ENCODE results near the gene ANXA5.

Gene ANXA5

GRCh38 chr4:121656269-121656641 is 40.5 kb downstream of the ANXA5 start:
- Histone ChIP-seq H3K4me1 (ENCODE audit: insufficient read depth, low read length, severe bottlenecking) (no peaks in the 10 kb centered on the region), H3K4me3 (ENCODE audit: low read depth, low read length, poor library complexity, severe bottlenecking) (no peak overlapping the region), H3K9me3 (ENCODE audit: low read length) (no peaks in the 10 kb centered on the region), H2AFZ (ENCODE audit: low read length) (no peak overlapping the region), H3K4me2 (ENCODE audit: low read length) (no peak overlapping the region), H3K27ac (ENCODE audit: low read depth, low read length, poor library complexity, severe bottlenecking) (no peak overlapping the region), H4K20me1 (ENCODE audit: insufficient read depth, low read length) (no peaks in the 10 kb centered on the region), H3K9ac (ENCODE audit: low read length) (no peak overlapping the region), H3K79me2 (ENCODE audit: insufficient read depth, low read length) (no peaks in the 10 kb centered on the region), H3K9me2 (ENCODE audit: low read depth, low read length) (no peaks in the 10 kb centered on the region), H3F3A (ENCODE audit: insufficient read depth, low read length) (no peaks in the 10 kb centered on the region), H3K27me3 (ENCODE audit: insufficient read depth, low read length) (0 out of 2 replicates have a peak, but pooled peaks cover 4% of the 10 kb centered on the region), H3K36me3 (ENCODE audit: insufficient read depth, low read length) (no peaks in the 10 kb centered on the region)
- TF ChIP-seq EZH2 (IDR thresholded peaks at IDR 0.05; ENCODE audit: borderline replicate concordance, low read length) (no peak), CTCF (IDR thresholded peaks at IDR 0.05; ENCODE audit: low read length) (peak; percentile 56)

- no peak overlapping the region for H3K9ac ChIP-seq (ENCODE audit: low read length)
- H2AFZ ChIP-seq (ENCODE audit: low read length): no peak overlapping the region
- TF ChIP-seq CTCF (IDR thresholded peaks at IDR 0.05; ENCODE audit: low read length) (no peak), EZH2 (IDR thresholded peaks at IDR 0.05; ENCODE audit: borderline replicate concordance, low read length) (no peak)
- H3K4me2 ChIP-seq (ENCODE audit: low read length): no peak overlapping the region
- H3K9me3 ChIP-seq (ENCODE audit: low read length): no peaks in the 10 kb centered on the region
- H3K36me3 ChIP-seq (ENCODE audit: insufficient read depth, low read length): no peaks in the 10 kb centered on the region
- no peaks in the 10 kb centered on the region for H3K79me2 ChIP-seq (ENCODE audit: insufficient read depth, low read length)
- no peak overlapping the region for H3K4me3 ChIP-seq (ENCODE audit: low read depth, low read length, poor library complexity, severe bottlenecking)
- H3F3A ChIP-seq (ENCODE audit: insufficient read depth, low read length): no peaks in the 10 kb centered on the region
- H3K4me1 ChIP-seq (ENCODE audit: insufficient read depth, low read length, severe bottlenecking): no peaks in the 10 kb centered on the region
- no peaks in the 10 kb centered on the region for H4K20me1 ChIP-seq (ENCODE audit: insufficient read depth, low read length)
- no peak overlapping the region for H3K27ac ChIP-seq (ENCODE audit: low read depth, low read length, poor library complexity, severe bottlenecking)
- 0 out of 2 replicates have a peak, but pooled peaks cover 4% of the 10 kb centered on the region for H3K27me3 ChIP-seq (ENCODE audit: insufficient read depth, low read length)
- no peaks in the 10 kb centered on the region for H3K9me2 ChIP-seq (ENCODE audit: low read depth, low read length)
Observed at GRCh38 chr4:121655320-121656268, 41.2 kb downstream of the ANXA5 start.

- H3K9me2 ChIP-seq (ENCODE audit: low read depth, low read length): no peaks in the 10 kb centered on the region
- H3K4me1 ChIP-seq (ENCODE audit: insufficient read depth, low read length, severe bottlenecking): no peaks in the 10 kb centered on the region
- H3K9me3 ChIP-seq (ENCODE audit: low read length): no peaks in the 10 kb centered on the region
- H3K79me2 ChIP-seq (ENCODE audit: insufficient read depth, low read length): no peaks in the 10 kb centered on the region
- no peak overlapping the region for H3K4me2 ChIP-seq (ENCODE audit: low read length)
- H2AFZ ChIP-seq (ENCODE audit: low read length): no peak overlapping the region
- no peak overlapping the region for H3K27ac ChIP-seq (ENCODE audit: low read depth, low read length, poor library complexity, severe bottlenecking)
- 0 out of 2 replicates have a peak, but pooled peaks cover 4% of the 10 kb centered on the region for H3K27me3 ChIP-seq (ENCODE audit: insufficient read depth, low read length)
- H3F3A ChIP-seq (ENCODE audit: insufficient read depth, low read length): no peaks in the 10 kb centered on the region
- no peaks in the 10 kb centered on the region for H4K20me1 ChIP-seq (ENCODE audit: insufficient read depth, low read length)
- no peaks in the 10 kb centered on the region for H3K36me3 ChIP-seq (ENCODE audit: insufficient read depth, low read length)
- H3K4me3 ChIP-seq (ENCODE audit: low read depth, low read length, poor library complexity, severe bottlenecking): no peak overlapping the region
- H3K9ac ChIP-seq (ENCODE audit: low read length): no peak overlapping the region
- no peak for TF ChIP-seq EZH2 (IDR thresholded peaks at IDR 0.05; ENCODE audit: borderline replicate concordance, low read length)
- TF ChIP-seq CTCF (IDR thresholded peaks at IDR 0.05; ENCODE audit: low read length): no peak
Observed at GRCh38 chr4:121654738-121655137, 42.0 kb downstream of the ANXA5 start.

Data from OCI-LY1 (cell line).